Body of pancreas (tissue), 4 donors: Measurements from ENCODE around the gene AGRP. TPM values are rescaled to one million over a fixed set of nuclear protein-coding genes. Genes with fewer than 3 reads are reported as not detected.
A peak's percentile ranks its signal among the peaks of the same experiment; 100 is the strongest.

Experiments
- ATAC-seq: fragments of 150-250 bp; one replicate; pipeline ENCODE4 v1.9.1; 2016
- DNase-seq, 4 donors: peaks; one replicate each; pipeline ENCODE4 v3.0.0-alpha.2; 2019
- H3K27ac ChIP-seq, 4 donors: fragments of 200-600 bp; sonication (generic); 1 replicate in 3 of 4; 2 replicates in 1 of 4; pipeline versions ENCODE4 v1.5.1 to v1.6.1; 2016 to 2019; ENCODE audit warnings: mild to moderate bottlenecking in 1 of 4, mixed read lengths in 1 of 4, moderate library complexity in 1 of 4
- H3K27me3 ChIP-seq, 2 donors: fragments of 200-600 bp; sonication (generic); one replicate each; pipeline ENCODE4 v1.6.0; 2016; ENCODE audit warnings: mild to moderate bottlenecking in 1 of 2
- H3K36me3 ChIP-seq, 2 donors: fragments of 200-600 bp; sonication (generic); replicated peaks in 1 of 2; 2 replicates each; pipeline ENCODE4 v1.5.1; 2016; ENCODE audit warnings: low read depth in 2 of 2; ENCODE audit not compliant: insufficient read depth in 1 of 2
- H3K4me1 ChIP-seq: fragments of 200-600 bp; sonication (generic); one replicate; pipeline ENCODE4 v1.6.0; 2016
- H3K4me3 ChIP-seq, 2 donors: fragments of 200-600 bp; sonication (generic); 1 replicate in 1 of 2; 2 replicates in 1 of 2; pipeline ENCODE4 v1.5.1; 2016 to 2019
- H3K9me3 ChIP-seq, 3 donors: fragments of 200-600 bp; sonication (generic); 1 replicate in 2 of 3; 2 replicates in 1 of 3; pipeline ENCODE4 v1.5.1; 2016
- POLR2A ChIP-seq, 3 donors: fragments of 450-650 bp; IDR thresholded peaks; one replicate each; pipeline ENCODE4 v1.6.1; 2016; ENCODE audit warnings: antibody characterized with exemption in 3 of 3, mild to moderate bottlenecking in 2 of 3
- WGBS, 2 donors: methylation state at CpG; one replicate each; pipeline ENCODE4 v1.1.5; 2017; 5-methylcytosine and 5-hydroxymethylcytosine counted together
- intact Hi-C: fragments of 100-400 bp; cut with DNase I; formaldehyde crosslinking; loops from one replicate; pipeline ENCODE4 v1.15.1; 2023
- total RNA-seq, 2 donors: library from RNA; depleted of rRNA; stranded (reverse); fragments of >200 nt; gene quantifications; one replicate each; pipeline ENCODE4 v1.1.0, GENCODE V29; 2016
- TF ChIP-seq, protein P1 (sequence below), 7 experiments: fragments of 450-650 bp in 4 of 7; fragments of 200-600 bp in 3 of 7; sonication (generic) in 3 of 7; IDR thresholded peaks; one replicate each; pipeline ENCODE4 v1.5.1; 2016 to 2019; ENCODE audit warnings: antibody characterized with exemption in 7 of 7

AGRP gene
- total RNA-seq, 2 donors from 2014 or later, result not detected

DNA sequence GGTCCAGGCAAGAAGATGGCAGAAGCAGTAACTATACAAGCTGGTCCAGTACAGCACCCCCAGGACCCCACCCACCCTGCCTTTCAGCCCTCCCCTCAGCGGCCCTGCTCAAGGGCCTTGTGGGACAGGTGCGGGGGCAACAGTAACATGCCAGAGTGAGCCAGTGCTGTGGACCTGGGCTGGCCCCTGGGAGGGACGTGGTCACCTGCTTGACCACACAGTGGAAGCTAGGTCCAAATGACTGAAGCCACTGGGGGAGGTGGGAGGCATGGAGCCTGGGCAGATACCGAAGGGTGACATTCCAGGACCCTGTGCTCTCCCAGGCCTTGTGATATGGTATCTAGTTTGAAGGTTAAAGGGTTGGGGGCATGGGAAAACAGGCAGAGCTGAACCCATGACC, 19.7 kb downstream of the AGRP start:
- intact Hi-C loops, result no loop called here

DNA sequence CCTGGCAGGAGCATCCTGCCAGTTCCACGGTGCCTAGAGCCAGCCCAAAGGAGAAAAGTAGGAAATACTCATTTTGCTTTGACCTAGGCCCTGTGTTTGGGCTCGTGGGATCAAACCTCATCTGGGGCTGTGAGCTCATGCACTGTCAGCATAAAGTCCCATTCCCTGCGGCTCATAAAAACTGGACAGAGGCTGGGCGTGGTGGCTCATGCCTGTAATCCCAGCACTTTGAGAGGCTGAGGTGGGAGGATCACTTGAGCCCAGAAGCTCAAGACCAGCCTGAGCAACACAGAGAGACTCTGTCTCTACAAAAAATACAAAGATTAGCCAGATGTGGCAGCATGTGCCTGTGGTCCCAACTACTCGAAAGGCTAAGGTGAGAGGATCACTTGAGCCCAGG, 20.3 kb downstream of the AGRP start:
- Histone ChIP-seq H3K9me3 (no peaks in the 10 kb centered on the region), H3K36me3 (no peaks in the 10 kb centered on the region), H3K4me1 (peaks cover 78% of the 10 kb centered on the region), H3K27ac (peak overlapping the region in 2 of 4 donors; percentile 86 to 94), H3K27me3 (no peaks in the 10 kb centered on the region), H3K4me3 (no peak overlapping the region)
- intact Hi-C loops, result no loop called here
- TF ChIP-seq, protein P1, sequence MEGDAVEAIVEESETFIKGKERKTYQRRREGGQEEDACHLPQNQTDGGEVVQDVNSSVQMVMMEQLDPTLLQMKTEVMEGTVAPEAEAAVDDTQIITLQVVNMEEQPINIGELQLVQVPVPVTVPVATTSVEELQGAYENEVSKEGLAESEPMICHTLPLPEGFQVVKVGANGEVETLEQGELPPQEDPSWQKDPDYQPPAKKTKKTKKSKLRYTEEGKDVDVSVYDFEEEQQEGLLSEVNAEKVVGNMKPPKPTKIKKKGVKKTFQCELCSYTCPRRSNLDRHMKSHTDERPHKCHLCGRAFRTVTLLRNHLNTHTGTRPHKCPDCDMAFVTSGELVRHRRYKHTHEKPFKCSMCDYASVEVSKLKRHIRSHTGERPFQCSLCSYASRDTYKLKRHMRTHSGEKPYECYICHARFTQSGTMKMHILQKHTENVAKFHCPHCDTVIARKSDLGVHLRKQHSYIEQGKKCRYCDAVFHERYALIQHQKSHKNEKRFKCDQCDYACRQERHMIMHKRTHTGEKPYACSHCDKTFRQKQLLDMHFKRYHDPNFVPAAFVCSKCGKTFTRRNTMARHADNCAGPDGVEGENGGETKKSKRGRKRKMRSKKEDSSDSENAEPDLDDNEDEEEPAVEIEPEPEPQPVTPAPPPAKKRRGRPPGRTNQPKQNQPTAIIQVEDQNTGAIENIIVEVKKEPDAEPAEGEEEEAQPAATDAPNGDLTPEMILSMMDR (IDR thresholded peaks at IDR 0.05), result no peak
- no peak for TF ChIP-seq POLR2A (IDR thresholded peaks at IDR 0.05)
- WGBS, 2 donors, result 79% methylated on average over 5 of the region's 5 CpGs
- DNase-seq (no peak), ATAC-seq (no peak)

More for the DNA sequence above, 19.7 kb downstream of the AGRP start:
- TF ChIP-seq POLR2A (IDR thresholded peaks at IDR 0.05), result no peak
- TF ChIP-seq, protein P1 (IDR thresholded peaks at IDR 0.05), result no peak
- WGBS, 2 donors, result 33 to 72% methylated on average over 1 to 4 of the region's 4 CpGs
- no peaks in the 10 kb centered on the region for H3K9me3 ChIP-seq
- DNase-seq, result no peak
- no peak for ATAC-seq
- no peak overlapping the region for H3K4me3 ChIP-seq
- H3K27me3 ChIP-seq, result no peaks in the 10 kb centered on the region
- H3K27ac ChIP-seq, result no peak overlapping the region
- peaks cover 75% of the 10 kb centered on the region for H3K4me1 ChIP-seq
- no peaks in the 10 kb centered on the region for H3K36me3 ChIP-seq

DNA sequence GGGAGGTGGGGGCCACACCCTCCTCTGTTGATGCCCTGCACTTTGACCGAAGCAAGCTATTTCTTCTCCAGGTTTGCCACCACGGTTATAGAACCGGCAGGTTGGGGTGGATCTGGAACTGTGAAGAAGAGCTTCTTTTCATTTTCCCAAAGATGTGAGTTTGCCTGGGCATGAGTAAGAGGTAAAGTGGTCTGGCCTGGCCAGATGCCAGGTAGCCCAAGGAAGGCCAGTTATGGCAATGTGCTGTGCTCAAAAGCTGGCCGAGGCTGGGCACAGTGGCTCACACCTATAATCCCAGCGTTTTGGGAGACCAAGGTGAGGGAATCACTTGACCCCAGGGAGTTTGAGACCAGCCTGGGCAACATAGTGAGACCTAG, 21.1 kb downstream of the AGRP start:
- Histone ChIP-seq H3K9me3 (no peaks in the 10 kb centered on the region), H3K4me3 (no peak overlapping the region), H3K4me1 (peaks cover 86% of the 10 kb centered on the region), H3K27ac (peak overlapping the region in 3 of 4 donors; percentile 86 to 96 (median 94)), H3K27me3 (no peaks in the 10 kb centered on the region), H3K36me3 (no peaks in the 10 kb centered on the region)
- no peak for DNase-seq
- ATAC-seq, result no peak
- WGBS, 2 donors, result 58 to 79% methylated on average over 2 to 5 of the region's 5 CpGs
- intact Hi-C loops, result no loop called here
- TF ChIP-seq, protein P1 (IDR thresholded peaks at IDR 0.05), result no peak
- no peak for TF ChIP-seq POLR2A (IDR thresholded peaks at IDR 0.05)

DNA sequence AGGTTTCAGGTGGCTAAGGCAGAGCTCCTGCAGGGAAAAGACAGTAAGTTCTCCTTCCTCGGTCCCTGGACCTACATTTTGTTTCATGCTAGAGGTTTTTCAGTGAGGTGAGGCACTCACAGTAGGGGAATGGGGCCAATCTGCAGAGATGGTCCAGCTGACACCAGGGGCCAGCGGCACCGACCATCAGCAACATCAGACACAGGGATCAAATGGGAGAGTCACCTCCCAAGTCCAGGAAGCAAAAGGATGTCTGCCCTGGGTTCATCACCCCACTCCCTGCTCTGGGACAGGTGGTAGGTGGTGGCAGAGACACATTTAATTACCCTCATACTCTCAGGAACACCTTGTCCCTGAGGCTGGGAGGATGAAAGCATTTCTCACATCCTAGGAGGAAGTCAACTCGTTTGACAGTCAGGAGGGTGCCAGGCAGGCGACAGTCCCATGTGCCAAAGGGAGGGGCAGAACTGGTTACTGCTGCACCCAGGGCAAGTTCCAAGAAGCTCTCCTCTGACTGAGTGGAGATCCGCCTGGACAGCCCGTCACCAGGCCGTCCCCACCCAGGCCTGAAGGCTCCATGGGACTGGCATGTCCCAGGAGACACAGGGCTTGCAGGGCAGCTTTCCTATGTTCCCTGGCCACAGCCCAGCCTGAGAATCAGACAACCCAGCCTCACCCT, 21.6 kb downstream of the AGRP start:
- ATAC-seq (peak; percentile 35), DNase-seq (peak; percentile 56 to 80 (median 68))
- no peak for TF ChIP-seq POLR2A (IDR thresholded peaks at IDR 0.05)
- TF ChIP-seq, protein P1 (IDR thresholded peaks at IDR 0.05), result no peak
- 17 to 45% methylated on average over 1 to 6 of the region's 8 CpGs for WGBS, 2 donors
- peak overlapping the region; percentile 40 to 96 (median 90) for H3K27ac ChIP-seq
- peaks cover 91% of the 10 kb centered on the region for H3K4me1 ChIP-seq
- H3K9me3 ChIP-seq, result no peaks in the 10 kb centered on the region
- H3K36me3 ChIP-seq, result no peaks in the 10 kb centered on the region
- intact Hi-C loops, result no loop called here
- H3K27me3 ChIP-seq, result no peaks in the 10 kb centered on the region
- H3K4me3 ChIP-seq, result no peak overlapping the region

DNA sequence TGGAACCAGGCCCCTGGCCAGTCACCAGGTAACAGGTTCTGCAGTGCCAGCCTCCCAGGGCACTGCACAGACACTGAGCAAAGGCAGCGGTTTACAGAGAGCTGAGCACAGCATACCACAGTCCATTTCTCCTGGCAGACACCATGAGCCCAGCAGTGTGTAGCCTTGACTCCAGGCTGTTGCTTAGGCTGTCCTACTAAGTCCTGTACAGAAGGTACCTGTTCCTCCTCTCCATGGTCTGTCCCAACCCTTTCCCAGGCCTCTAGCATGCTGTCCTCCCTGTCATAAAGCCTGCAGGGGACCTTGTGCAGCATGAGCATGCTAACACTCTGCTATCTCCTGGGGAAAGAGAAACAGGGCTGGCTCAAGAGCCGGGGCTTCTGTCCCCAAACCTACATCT, 22.4 kb downstream of the AGRP start:
- ATAC-seq, result no peak
- H3K4me3 ChIP-seq, result no peak overlapping the region
- WGBS, 2 donors, result 56 to 86% methylated on average over 1 to 2 of the region's 2 CpGs
- TF ChIP-seq, protein P1 (IDR thresholded peaks at IDR 0.05), result no peak
- no peak for TF ChIP-seq POLR2A (IDR thresholded peaks at IDR 0.05)
- peaks cover 97% of the 10 kb centered on the region for H3K4me1 ChIP-seq
- H3K36me3 ChIP-seq, result no peaks in the 10 kb centered on the region
- no peak for DNase-seq
- no peaks in the 10 kb centered on the region for H3K9me3 ChIP-seq
- peak overlapping the region in 3 of 4 donors; percentile 86 to 96 (median 94) for H3K27ac ChIP-seq
- intact Hi-C loops, result no loop called here
- H3K27me3 ChIP-seq, result no peaks in the 10 kb centered on the region
